ENCODE results near the gene PLA2G5.

PLA2G5 gene

GRCh38 chr1:20093303-20093702 is 23.3 kb downstream of the PLA2G5 start:
- no peak for DNase-seq

- no peak for DNase-seq
Observed at GRCh38 chr1:20093940-20094391, 24.0 kb downstream of the PLA2G5 start.

GRCh38 chr1:20095564-20096434 is 25.8 kb downstream of the PLA2G5 start:
- DNase-seq = no peak

- no peak for DNase-seq
Observed at GRCh38 chr1:20096840-20097447, 26.9 kb downstream of the PLA2G5 start.

- DNase-seq = no peak
Observed at GRCh38 chr1:20099533-20099932, 29.5 kb downstream of the PLA2G5 start.

GRCh38 chr1:20100632-20101355 is 30.8 kb downstream of the PLA2G5 start:
- DNase-seq = no peak

- no peak for DNase-seq
Observed at GRCh38 chr1:20102875-20103274, 32.9 kb downstream of the PLA2G5 start.

- no peak for DNase-seq
Observed at GRCh38 chr1:20105856-20106255, 35.9 kb downstream of the PLA2G5 start.

GRCh38 chr1:20107351-20107750 is 37.4 kb downstream of the PLA2G5 start:
- DNase-seq = no peak

GRCh38 chr1:20107796-20108195 is 37.8 kb downstream of the PLA2G5 start:
- DNase-seq = no peak

GRCh38 chr1:20108366-20109123 is 38.6 kb downstream of the PLA2G5 start:
- DNase-seq = no peak

- DNase-seq = no peak
Observed at GRCh38 chr1:20109223-20109856, 39.3 kb downstream of the PLA2G5 start.

GRCh38 chr1:20110679-20111078 is 40.7 kb downstream of the PLA2G5 start:
- no peak for DNase-seq

GRCh38 chr1:20111452-20111851 is 41.5 kb downstream of the PLA2G5 start:
- no peak for DNase-seq

GRCh38 chr1:20112279-20113000 is 42.4 kb downstream of the PLA2G5 start:
- DNase-seq = no peak

GRCh38 chr1:20114021-20114648 is 44.1 kb downstream of the PLA2G5 start:
- no peak for DNase-seq

- DNase-seq = no peak
Observed at GRCh38 chr1:20115479-20115878, 45.5 kb downstream of the PLA2G5 start.

GRCh38 chr1:20115916-20116315 is 45.9 kb downstream of the PLA2G5 start:
- DNase-seq = no peak

GRCh38 chr1:20117236-20117635 is 47.2 kb downstream of the PLA2G5 start:
- DNase-seq = no peak

GRCh38 chr1:20119347-20119746 is 49.4 kb downstream of the PLA2G5 start, which contains the start of gene PLA2G2D:
Gene PLA2G2D, minus strand, starts transcription at chr1:20119536. Its CDS starts 38 bp downstream, at chr1:20119498.
- no peak for DNase-seq

GRCh38 chr1:20120796-20121195 is 50.8 kb downstream of the PLA2G5 start:
- no peak for DNase-seq
